GM18505 (cell line): ENCODE data around the gene TSEN2.

Experiments used
- ATAC-seq: cut with Tn5 transposase; IDR thresholded peaks from one replicate; pipeline ENCODE4 v1.9.1; 2021; ENCODE audit not compliant: unreplicated experiment
- POLR2A ChIP-seq: IDR thresholded peaks from 4 replicates; pipeline ENCODE4 v1.6.1; 2011; ENCODE audit warnings: borderline replicate concordance; ENCODE audit not compliant: insufficient read depth, insufficient read length; ENCODE audit errors: extremely low read depth

TSEN2 gene

GRCh38 chr3:12556314-12556689 lies 72.0 kb downstream of the TSEN2 start:
- no peak for ATAC-seq
- TF ChIP-seq POLR2A, result no peak

- peak; percentile 77 for ATAC-seq
- TF ChIP-seq POLR2A, result peak; percentile 99
These were observed 72.6 kb downstream of the TSEN2 start, which contains the start of gene MKRN2 for GRCh38 chr3:12556690-12557472. TSS of gene MKRN2 (plus strand) at chr3:12557087. CDS start at chr3:12557151, 64 bp downstream.

- no peak for TF ChIP-seq POLR2A
- ATAC-seq, result no peak
These were observed 73.3 kb downstream of the TSEN2 start for GRCh38 chr3:12557473-12558100.

- no peak for TF ChIP-seq POLR2A
- ATAC-seq, result no peak
These were observed 74.4 kb downstream of the TSEN2 start for GRCh38 chr3:12558706-12559105.

- ATAC-seq, result no peak
- TF ChIP-seq POLR2A, result no peak
These were observed 75.2 kb downstream of the TSEN2 start for GRCh38 chr3:12559520-12559919.

- peak; percentile 29 for TF ChIP-seq POLR2A
These were observed 76.4 kb downstream of the TSEN2 start for GRCh38 chr3:12560505-12561190.

GRCh38 chr3:12561397-12561796 lies 77.1 kb downstream of the TSEN2 start:
- ATAC-seq, result no peak
- TF ChIP-seq POLR2A, result no peak

More at GRCh38 chr3:12560505-12561190, 76.4 kb downstream of the TSEN2 start:
- ATAC-seq, result peak; percentile 31

- ATAC-seq, result no peak
- TF ChIP-seq POLR2A, result no peak
These were observed 78.2 kb downstream of the TSEN2 start for GRCh38 chr3:12562451-12562850.

GRCh38 chr3:12566976-12567375 lies 82.7 kb downstream of the TSEN2 start:
- TF ChIP-seq POLR2A, result no peak
- no peak for ATAC-seq

- ATAC-seq, result no peak
- TF ChIP-seq POLR2A, result no peak
These were observed 84.5 kb downstream of the TSEN2 start for GRCh38 chr3:12568747-12569146.

GRCh38 chr3:12569836-12570235 lies 85.6 kb downstream of the TSEN2 start:
- TF ChIP-seq POLR2A, result no peak
- ATAC-seq, result no peak

- TF ChIP-seq POLR2A, result no peak
- no peak for ATAC-seq
These were observed 87.7 kb downstream of the TSEN2 start for GRCh38 chr3:12571986-12572385.

- no peak for TF ChIP-seq POLR2A
- no peak for ATAC-seq
These were observed 89.9 kb downstream of the TSEN2 start for GRCh38 chr3:12574131-12574530.
